NCI-H2196 (cell line): ENCODE measurements around the gene GAS2.

Experiments used
- DNase-seq: peaks from one replicate; lab custom pipeline; 2025; ENCODE audit not compliant: unreplicated experiment; lab: John Stamatoyannopoulos, UW

Gene GAS2

DNA sequence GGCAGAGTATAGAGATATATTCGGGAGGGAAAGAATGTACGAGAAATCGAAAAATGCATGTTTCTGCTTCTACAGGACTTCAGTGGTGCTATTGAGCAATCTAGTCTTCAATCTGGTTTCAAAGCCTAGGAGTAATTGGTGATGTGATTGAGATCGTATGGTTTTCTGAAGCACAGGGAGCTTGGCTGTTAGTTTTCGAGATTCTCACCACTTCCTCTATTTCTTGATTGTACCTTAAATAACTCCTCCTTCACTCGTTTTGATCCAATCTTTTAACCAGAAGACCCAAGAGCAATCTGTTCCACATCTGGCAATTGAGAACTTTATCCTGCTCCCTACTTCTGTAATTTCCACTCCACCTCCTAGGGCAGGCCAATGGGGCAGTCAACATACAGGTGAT lies 193.3 kb downstream of the GAS2 start:
- DNase-seq = no peak

DNA sequence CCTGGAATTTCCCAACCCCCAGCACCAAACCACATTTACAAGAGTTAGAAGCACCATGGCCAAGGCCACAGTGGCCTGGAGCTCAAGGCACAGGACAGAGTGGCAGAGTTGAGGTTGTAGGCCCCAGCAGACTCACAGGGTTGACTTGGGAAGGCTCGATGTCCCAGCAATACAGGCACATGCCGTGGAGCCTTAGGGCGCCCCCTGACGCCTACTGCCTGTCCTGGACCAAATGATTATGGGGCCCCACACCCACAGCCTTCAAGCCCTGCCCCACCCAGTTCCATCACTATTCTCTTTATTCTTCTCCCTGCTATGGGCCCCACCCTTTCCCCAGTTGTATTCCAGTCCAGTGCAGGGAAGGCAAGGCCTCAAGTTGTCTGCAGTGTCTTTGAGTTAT lies 193.8 kb downstream of the GAS2 start, which contains the start of gene CCDC179:
TSS of gene CCDC179 (minus strand) at position 234 of the 400 bp plus-strand sequence. CDS start at position 181, 53 bp downstream.
- DNase-seq = no peak
